K562 (cell line): ENCODE measurements around the gene ATAD2B. TPM values are rescaled to one million over a fixed set of nuclear protein-coding genes. Genes with fewer than 3 reads are reported as not detected.

ENCODE experiments used
- ATAC-seq: fragments of 200-7000 bp; cut with Tn5 transposase; 3 replicates; pipeline ENCODE4 v1.9.1; 2020; ENCODE audit warnings: moderate library complexity
- BruUV-seq: library from RNA; stranded (reverse); fragments of 400-500 nt; replicated peaks from 2 replicates; lab custom pipeline; 2021; lab: Mats Ljungman, UMichigan
- CTCF ChIA-PET: fragments of 300-600 bp; formaldehyde crosslinking; extraction: SDS; loops from one replicate; lab custom pipeline; 2021; ENCODE audit warnings: low intra/inter-chr PET ratio; lab: Yijun Ruan, JAX
- POLR2A ChIA-PET: fragments of 300-600, 350-650 bp; sonication (Branson Sonifier 250); formaldehyde crosslinking; extraction: SDS; loops from one replicate; lab custom pipeline; 2021; ENCODE audit warnings: antibody characterized with exemption, inconsistent platforms; lab: Yijun Ruan, JAX
- DNase-seq, 4 experiments: peaks; one replicate each; pipeline versions ENCODE4 v3.0.0 to v3.0.0-alpha.2; 2011 to 2018; ENCODE audit warnings: low spot score in 3 of 4, mixed read lengths in 3 of 4; ENCODE audit errors: extremely low read depth in 1 of 4
- FAIRE-seq: peaks from 2 replicates; lab custom pipeline; 2011; peaks lifted over from hg19 to GRCh38; lab: Jason Lieb, UNC
- H2AFZ ChIP-seq: 2 replicates; pipeline ENCODE4 v1.6.0; 2011; ENCODE audit warnings: low read depth, low read length, control low read depth, inconsistent platforms
- H3K27ac ChIP-seq: fragments of 200-600 bp; 3 replicates; pipeline ENCODE4 v1.8.0; 2011; ENCODE audit warnings: low read depth, mild to moderate bottlenecking, control low read depth, inconsistent platforms, low read length, moderate library complexity, mixed read lengths; ENCODE audit errors: extremely low read depth
- H3K27me3 ChIP-seq, 2 experiments: fragments of 300-600 bp in 1 of 2; 2 replicates in 1 of 2; 3 replicates in 1 of 2; pipeline versions ENCODE4 v1.6.0 to v1.8.0; 2011; ENCODE audit warnings: inconsistent platforms in 2 of 2, low read length in 2 of 2, mild to moderate bottlenecking in 1 of 2, mixed read lengths in 1 of 2, moderate library complexity in 1 of 2; ENCODE audit not compliant: control insufficient read depth in 2 of 2, insufficient read depth in 2 of 2
- H3K36me3 ChIP-seq: fragments of 300-600 bp; 3 replicates; pipeline ENCODE4 v1.8.0; 2011; ENCODE audit warnings: mild to moderate bottlenecking, low read length, inconsistent platforms; ENCODE audit not compliant: control insufficient read depth, insufficient read depth
- H3K4me1 ChIP-seq, 2 experiments: fragments of 200-600 bp in 1 of 2; replicated peaks in 1 of 2; 2 replicates in 1 of 2; 3 replicates in 1 of 2; pipeline versions ENCODE4 v1.5.1 to v1.8.0; 2011; ENCODE audit warnings: inconsistent platforms in 2 of 2, low read length in 2 of 2, mild to moderate bottlenecking in 1 of 2, mixed read lengths in 1 of 2, moderate library complexity in 1 of 2; ENCODE audit not compliant: control insufficient read depth in 2 of 2, insufficient read depth in 2 of 2
- H3K4me2 ChIP-seq: 2 replicates; pipeline ENCODE4 v1.6.1; 2011; ENCODE audit warnings: low read length, control low read depth, inconsistent platforms, mixed read lengths; ENCODE audit not compliant: insufficient read depth
- H3K4me3 ChIP-seq: fragments of 200-600 bp; sonication (generic), shearing (Covaris generic); 2 replicates; pipeline ENCODE4 v1.5.1; 2016; ENCODE audit warnings: control low read depth, inconsistent platforms
- H3K79me2 ChIP-seq: fragments of 200-600 bp; 3 replicates; pipeline ENCODE4 v1.8.0; 2011; ENCODE audit warnings: low read length, inconsistent platforms; ENCODE audit not compliant: control insufficient read depth, insufficient read depth
- H3K9ac ChIP-seq, 2 experiments: 2 replicates each; pipeline versions ENCODE4 v1.6.0 to v1.6.1; 2011; ENCODE audit warnings: low read depth in 2 of 2, low read length in 2 of 2, control low read depth in 1 of 2, inconsistent platforms in 1 of 2, mild to moderate bottlenecking in 1 of 2, mixed read lengths in 1 of 2; ENCODE audit not compliant: insufficient read depth in 1 of 2
- H3K9me1 ChIP-seq: one replicate; pipeline ENCODE4 v1.6.0; 2011; ENCODE audit warnings: inconsistent platforms, mild to moderate bottlenecking, low read length, moderate library complexity; ENCODE audit not compliant: control insufficient read depth, insufficient read depth
- H3K9me3 ChIP-seq: replicated peaks from 2 replicates; pipeline ENCODE4 v1.5.1; 2011; ENCODE audit warnings: low read depth, low read length, inconsistent platforms; ENCODE audit not compliant: control insufficient read depth, insufficient read depth
- H4K20me1 ChIP-seq: replicated peaks from 2 replicates; pipeline ENCODE4 v1.6.1; 2011; ENCODE audit warnings: low read length, inconsistent platforms, mixed read lengths; ENCODE audit not compliant: control insufficient read depth, insufficient read depth
- CBFA2T3 ChIP-seq: fragments of 450-650 bp; IDR thresholded peaks from 2 replicates; pipeline ENCODE4 v1.6.1; 2017
- MBD1 ChIP-seq: fragments of 250-450 bp; sonication (Bioruptor Pico); IDR thresholded peaks from 2 replicates; pipeline ENCODE4 v1.8.0; 2022; ENCODE audit warnings: inconsistent platforms
- PATZ1 ChIP-seq: fragments of 250-450 bp; sonication (Bioruptor Pico); IDR thresholded peaks from 2 replicates; pipeline ENCODE4 v1.5.0; 2020; ENCODE audit warnings: mild to moderate bottlenecking, borderline replicate concordance
- POU5F1 ChIP-seq: fragments of 150-350 bp; IDR thresholded peaks from 2 replicates; pipeline ENCODE4 v1.6.1; 2014; ENCODE audit warnings: borderline replicate concordance, low read length, low read depth, mild to moderate bottlenecking; ENCODE audit not compliant: partially characterized antibody
- RFX5 ChIP-seq: IDR thresholded peaks from 2 replicates; pipeline ENCODE4 v1.6.1; 2011; ENCODE audit warnings: low read depth, mild to moderate bottlenecking, improper control_type of control experiment, low read length
- ZBTB40 ChIP-seq, 2 experiments: fragments of 450-650 bp in 1 of 2; sonication (generic) in 1 of 2; formaldehyde crosslinking in 1 of 2; IDR thresholded peaks; 2 replicates each; pipeline versions ENCODE4 v1.7.1 to v1.9.0; 2016 to 2022; ENCODE audit warnings: inconsistent platforms in 1 of 2, mild to moderate bottlenecking in 1 of 2, missing genetic modification reagents in 1 of 2
- ZNF184 ChIP-seq: sonication (generic); formaldehyde crosslinking; IDR thresholded peaks from 2 replicates; pipeline ENCODE4 v1.5.0; 2020; ENCODE audit warnings: missing genetic modification reagents
- WGBS: fragments of 100-300 bp; shearing (Covaris generic); methylation state at CpG from one replicate; pipeline ENCODE4 v1.1.6; 2016; ENCODE audit warnings: low coverage, mixed read lengths; ENCODE audit not compliant: insufficient coverage; ENCODE audit errors: missing lambda C conversion rate; 5-methylcytosine and 5-hydroxymethylcytosine counted together
- in situ Hi-C: fragments of 300-500 bp; cut with MboI; formaldehyde crosslinking; loops from 4 replicates; pipeline ENCODE4 v1.15.0; 2018; ENCODE audit warnings: inconsistent platforms, mixed read lengths
- intact Hi-C: fragments of 100-400 bp; cut with micrococcal nuclease; formaldehyde crosslinking; loops from 2 replicates; pipeline ENCODE4 v1.14.2; 2022
- polyA plus RNA-seq, 8 experiments: library from polyadenylated mRNA; depleted of rRNA in 4 of 8; stranded (reverse) in 5 of 8; unstranded in 3 of 8; fragments of >200 nt; fragmentation: Nextera tagmentation in 2 of 8; fragmentation: Illumina TruSeq in 1 of 8; extraction: Ambion mirVana in 2 of 8; extraction: Trizol in 1 of 8; gene quantifications; 2 replicates each; pipeline versions ENCODE4 v1.2.1 to v1.2.3, GENCODE V29; 2011 to 2014; ENCODE audit warnings: inconsistent platforms in 1 of 8, missing spikeins in 1 of 8
- total RNA-seq, 7 experiments: library from RNA; depleted of rRNA in 6 of 7; stranded (reverse); fragments of >200 nt in 6 of 7; fragmentation: Illumina TruSeq in 2 of 7; extraction: Trizol in 2 of 7; gene quantifications; 2 replicates each; pipeline versions ENCODE4 v1.2.1 to v1.2.3, GENCODE V29; 2011 to 2021; ENCODE audit warnings: low replicate concordance in 1 of 7

The ATAD2B gene
- total and polyA plus RNA-seq, 9 of the 15 experiments (the other 6 are each of a cell fraction or from before 2014, with no cell fraction given): 3.2 to 21.6 (median 11.4) TPM

- peaks cover 17% of the 10 kb centered on the region; the same call in 2 of the 3 replicates for H3K36me3 ChIP-seq
- TF ChIP-seq ZNF184: no peak
- no peak for TF ChIP-seq CBFA2T3
- TF ChIP-seq POU5F1: no peak
- TF ChIP-seq MBD1 (CRISPR knock-in tag): no peak
- TF ChIP-seq ZBTB40 (IDR thresholded peaks at IDR 0.05): no peak
- TF ChIP-seq ZBTB40 (CRISPR knock-in tag; IDR thresholded peaks at IDR 0.05): no peak
- no peak for TF ChIP-seq RFX5
- TF ChIP-seq PATZ1 (CRISPR knock-in tag): no peak
- TF ChIP-seq, all 486 proteins: peak for 0
- Histone ChIP-seq H3K4me3 (no peak overlapping the region), H3K27ac (no peak overlapping the region), H4K20me1 (no peaks in the 10 kb centered on the region), H2AFZ (no peak overlapping the region), H3K79me2 (no peaks in the 10 kb centered on the region), H3K4me2 (no peak overlapping the region), H3K9ac (no peak overlapping the region), H3K9me3 (no peaks in the 10 kb centered on the region), H3K9me1 (no peaks in the 10 kb centered on the region), H3K27me3 (no peaks in the 10 kb centered on the region), H3K4me1 (no peaks in the 10 kb centered on the region)
- intact Hi-C loops (loop anchor here (5.0 to 10.0 kb wide), 3 partner anchors 100 to 558 kb away; partner anchors contain the start of genes ATAD2B and MFSD2B), in situ Hi-C loops (no loop called here)
- 92% methylated on average over 1 of the region's 1 CpG for WGBS
- ChIA-PET POLR2A (interaction anchor here (0.6 kb wide), 2 partner anchors 9 to 382 kb away, joined by 3 read pairs; no protein-coding TSS in a partner anchor), CTCF (interaction anchor here (0.8 to 0.9 kb wide), 2 partner anchors 336 to 555 kb away, joined by 3 to 4 read pairs; no protein-coding TSS in a partner anchor)
- no TSS peak for BruUV-seq
- FAIRE-seq: no peak
- ATAC-seq: no peak
- DNase-seq: no peak
Measured at GRCh38 chr2:23827287-23827686, 99.6 kb downstream of the ATAD2B start.
